Kidney (tissue), 14 donors: ENCODE data around the gene TXNDC5. TPM values are rescaled to one million over a fixed set of nuclear protein-coding genes. Genes with fewer than 3 reads are reported as not detected.

ENCODE experiments used
- DNase-seq, 5 donors: peaks; one replicate each; pipeline ENCODE4 v3.0.0-alpha.2; 2013 to 2020
- FAIRE-seq: peaks from 2 replicates; lab custom pipeline; 2012; peaks lifted over from hg19 to GRCh38; lab: Jason Lieb, UNC
- H3K27ac ChIP-seq, 2 donors: one replicate each; pipeline ENCODE4 v1.7.0; 2013; ENCODE audit warnings: low read depth in 2 of 2, low read length in 2 of 2, inconsistent platforms in 1 of 2
- H3K27me3 ChIP-seq: one replicate; pipeline ENCODE4 v1.7.1; 2013; ENCODE audit warnings: low read length, inconsistent platforms; ENCODE audit not compliant: control insufficient read depth, insufficient read depth
- H3K36me3 ChIP-seq, 3 donors: one replicate each; pipeline versions ENCODE4 v1.7.0 to v1.7.1; 2013; ENCODE audit warnings: low read length in 3 of 3, control low read depth in 1 of 3, inconsistent platforms in 1 of 3; ENCODE audit not compliant: insufficient read depth in 3 of 3, control insufficient read depth in 2 of 3
- H3K4me1 ChIP-seq, 3 donors: one replicate each; pipeline versions ENCODE4 v1.7.0 to v1.7.1; 2013; ENCODE audit warnings: low read length in 3 of 3, inconsistent platforms in 1 of 3, low read depth in 1 of 3; ENCODE audit not compliant: control insufficient read depth in 2 of 3, insufficient read depth in 2 of 3
- H3K4me3 ChIP-seq, 3 donors: one replicate each; pipeline versions ENCODE4 v1.7.0 to v1.8.1; 2013; ENCODE audit warnings: low read length in 3 of 3, control low read depth in 1 of 3, inconsistent platforms in 1 of 3
- H3K9ac ChIP-seq, 3 donors: one replicate each; pipeline versions ENCODE4 v1.7.0 to v1.7.1; 2013; ENCODE audit warnings: low read length in 3 of 3, control low read depth in 1 of 3, inconsistent platforms in 1 of 3
- H3K9me3 ChIP-seq, 3 donors: one replicate each; pipeline versions ENCODE4 v1.7.0 to v1.7.1; 2013; ENCODE audit warnings: low read length in 3 of 3, control low read depth in 1 of 3, inconsistent platforms in 1 of 3; ENCODE audit not compliant: control insufficient read depth in 2 of 3, insufficient read depth in 1 of 3
- CTCF ChIP-seq: IDR thresholded peaks from 3 replicates; pipeline ENCODE4 v1.5.1; 2012; ENCODE audit warnings: mild to moderate bottlenecking, moderate library complexity, borderline replicate concordance; ENCODE audit not compliant: insufficient read depth; ENCODE audit errors: extremely low read depth
- intact Hi-C: fragments of 100-400 bp; cut with DNase I; formaldehyde crosslinking; loops from one replicate; pipeline ENCODE4 v1.11.1; 2022
- polyA plus RNA-seq: library from polyadenylated mRNA; stranded (reverse); fragments of 350-450 nt; fragmentation: Illumina TruSeq; extraction: RNeasy Lipid Tissue Mini Kit (QIAGEN cat#74804); gene quantifications from one replicate; pipeline ENCODE4 v1.2.3, GENCODE V29; 2014; ENCODE audit warnings: low read depth, low replicate concordance; ENCODE audit not compliant: insufficient read depth
- total RNA-seq: library from RNA; stranded (reverse); fragmentation: NEBNext Ultra II Directional; extraction: Animal tissue kit (Norgen Biotek cat#: 25700); gene quantifications from one replicate; pipeline ENCODE4 v1.2.1, GENCODE V29; 2021
- donor health status: control.
- donor health status: control.
- donor health status: control.
- donor health status: control.
- donor health status: control.
- donor health status: DM: yes; HTN: yes; CAD: no.
- donor health status: Normal renal cell carcinoma (clear cell type).

TXNDC5 gene
- total and polyA plus RNA-seq, 2 donors from 2014 or later, result 73.5 to 153 TPM

GRCh38 chr6:7909323-7910276, 988 bp downstream of the TXNDC5 start:
- Histone ChIP-seq H3K4me3 (peak overlapping the region; percentile 32 to 74 (median 71)), H3K27me3 (no peaks in the 10 kb centered on the region), H3K9me3 (no peaks in the 10 kb centered on the region), H3K27ac (peak overlapping the region; percentile 47 to 63), H3K36me3 (no peaks in the 10 kb centered on the region), H3K4me1 (peaks cover 0 to 20% (median 17%) of the 10 kb centered on the region in 3 donors), H3K9ac (peak overlapping the region; percentile 0 to 64 (median 51))
- DNase-seq, result peak; percentile 53 to 88 (median 67)
- TF ChIP-seq CTCF, result no peak
- intact Hi-C loops, result no loop called here
- no peak for FAIRE-seq

- Histone ChIP-seq H3K9me3 (no peaks in the 10 kb centered on the region), H3K27ac (no peak overlapping the region), H3K4me1 (peaks cover 0 to 20% (median 17%) of the 10 kb centered on the region in 3 donors), H3K4me3 (no peak overlapping the region), H3K36me3 (peaks cover 0 to 24% (median 17%) of the 10 kb centered on the region in 3 donors), H3K9ac (no peak overlapping the region), H3K27me3 (no peaks in the 10 kb centered on the region)
- intact Hi-C loops, result no loop called here
- FAIRE-seq, result no peak
- no peak for DNase-seq
- no peak for TF ChIP-seq CTCF
Measured at GRCh38 chr6:7907159-7907558, 3.4 kb downstream of the TXNDC5 start.

DNA sequence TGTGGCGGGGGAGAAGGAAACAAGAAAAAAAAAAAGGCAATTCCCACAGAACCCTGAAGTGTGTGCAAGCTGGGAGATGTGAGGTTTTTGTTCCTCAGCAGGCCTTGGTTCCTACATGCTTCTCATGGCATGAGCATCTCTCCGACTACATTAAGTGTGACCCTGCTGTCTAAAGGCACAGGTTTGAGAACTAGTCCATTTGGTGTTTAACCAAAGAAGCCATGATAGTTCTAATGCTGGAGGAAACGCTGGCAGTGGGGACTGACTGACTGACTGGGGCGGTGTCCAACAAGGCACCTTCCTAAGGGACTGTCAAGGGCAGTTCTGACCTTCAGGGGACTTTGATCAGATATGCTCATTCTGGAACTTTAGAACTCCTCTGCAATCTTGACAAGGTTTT, 3.8 kb downstream of the TXNDC5 start:
- no peak overlapping the region for H3K27ac ChIP-seq
- H3K4me1 ChIP-seq, result peaks cover 0 to 20% (median 17%) of the 10 kb centered on the region in 3 donors
- TF ChIP-seq CTCF, result no peak
- no peaks in the 10 kb centered on the region for H3K27me3 ChIP-seq
- FAIRE-seq (no peak), DNase-seq (no peak)
- H3K9ac ChIP-seq, result no peak overlapping the region
- H3K9me3 ChIP-seq, result no peaks in the 10 kb centered on the region
- H3K4me3 ChIP-seq, result no peak overlapping the region
- peaks cover 0 to 28% (median 21%) of the 10 kb centered on the region in 3 donors for H3K36me3 ChIP-seq
- intact Hi-C loops, result no loop called here
